H9 (cell line): Measurements from ENCODE around the gene SUPT6H. TPM values are rescaled to one million over a fixed set of nuclear protein-coding genes. Genes with fewer than 3 reads are reported as not detected.

Experiments
- DNase-seq: peaks from one replicate; pipeline ENCODE4 v3.0.0-alpha.2; 2017
- H2AFZ ChIP-seq: one replicate; pipeline ENCODE4 v1.6.1; 2013; ENCODE audit warnings: mild to moderate bottlenecking, low read length, control low read depth, moderate library complexity
- H2AK5ac ChIP-seq: 2 replicates; pipeline ENCODE4 v1.6.1; 2013; ENCODE audit warnings: low read length, control low read depth, mixed read lengths; ENCODE audit not compliant: insufficient read length
- H2BK120ac ChIP-seq: one replicate; pipeline ENCODE4 v1.6.1; 2013; ENCODE audit warnings: low read depth, mild to moderate bottlenecking, low read length, control low read depth, inconsistent platforms; ENCODE audit not compliant: poor library complexity, severe bottlenecking
- H2BK12ac ChIP-seq: 2 replicates; pipeline ENCODE4 v1.6.1; 2013; ENCODE audit warnings: low read length, control low read depth, mixed read lengths, low read depth; ENCODE audit not compliant: insufficient read length
- H2BK15ac ChIP-seq: 2 replicates; pipeline ENCODE4 v1.6.1; 2013; ENCODE audit warnings: low read depth, low read length, control low read depth
- H2BK20ac ChIP-seq: one replicate; pipeline ENCODE4 v1.6.1; 2013; ENCODE audit warnings: low read depth, mild to moderate bottlenecking, low read length, control low read depth, inconsistent platforms; ENCODE audit not compliant: poor library complexity, severe bottlenecking
- H2BK5ac ChIP-seq: 2 replicates; pipeline ENCODE4 v1.6.1; 2013; ENCODE audit warnings: low read length, control low read depth, mixed read lengths; ENCODE audit not compliant: insufficient read length
- H3K14ac ChIP-seq: 2 replicates; pipeline ENCODE4 v1.6.1; 2013; ENCODE audit warnings: low read length, control low read depth; ENCODE audit not compliant: insufficient read depth
- H3K18ac ChIP-seq: 2 replicates; pipeline ENCODE4 v1.6.1; 2013; ENCODE audit warnings: low read depth, mild to moderate bottlenecking, mixed read lengths, low read length, control low read depth; ENCODE audit not compliant: insufficient read length
- H3K23ac ChIP-seq: 2 replicates; pipeline ENCODE4 v1.6.1; 2013; ENCODE audit warnings: low read length, control low read depth, mixed read lengths, low read depth; ENCODE audit not compliant: insufficient read length
- H3K23me2 ChIP-seq: 2 replicates; pipeline ENCODE4 v1.6.1; 2013; ENCODE audit warnings: low read depth, mild to moderate bottlenecking, mixed read lengths, low read length, control low read depth; ENCODE audit not compliant: insufficient read length, poor library complexity, severe bottlenecking
- H3K27ac ChIP-seq: 2 replicates; pipeline ENCODE4 v1.5.1; 2013; ENCODE audit warnings: low read length, control low read depth, mixed read lengths, low read depth; ENCODE audit not compliant: insufficient read length
- H3K27me3 ChIP-seq: 2 replicates; pipeline ENCODE4 v1.6.1; 2013; ENCODE audit warnings: low read length, control low read depth, inconsistent platforms; ENCODE audit not compliant: insufficient read depth
- H3K4ac ChIP-seq: 2 replicates; pipeline ENCODE4 v1.6.1; 2013; ENCODE audit warnings: low read depth, mild to moderate bottlenecking, control low read depth, inconsistent platforms, low read length, moderate library complexity
- H3K4me1 ChIP-seq: 2 replicates; pipeline ENCODE4 v1.6.1; 2013; ENCODE audit warnings: low read length, control low read depth, inconsistent platforms; ENCODE audit not compliant: insufficient read depth
- H3K4me2 ChIP-seq: 2 replicates; pipeline ENCODE4 v1.6.1; 2013; ENCODE audit warnings: low read length, control low read depth, mixed read lengths; ENCODE audit not compliant: insufficient read length, insufficient read depth
- H3K56ac ChIP-seq: 2 replicates; pipeline ENCODE4 v1.6.1; 2013; ENCODE audit warnings: low read depth, mild to moderate bottlenecking, mixed read lengths, low read length, control low read depth; ENCODE audit not compliant: insufficient read length
- H3K79me1 ChIP-seq: 2 replicates; pipeline ENCODE4 v1.6.1; 2013; ENCODE audit warnings: low read depth, mild to moderate bottlenecking, moderate library complexity, low read length, control low read depth, inconsistent platforms; ENCODE audit not compliant: insufficient read depth, poor library complexity, severe bottlenecking
- H3K79me2 ChIP-seq: 2 replicates; pipeline ENCODE4 v1.6.1; 2013; ENCODE audit warnings: low read length, control low read depth, inconsistent platforms; ENCODE audit not compliant: insufficient read depth
- H3K9ac ChIP-seq: 2 replicates; pipeline ENCODE4 v1.6.1; 2013; ENCODE audit warnings: low read length, control low read depth, mixed read lengths; ENCODE audit not compliant: insufficient read length; ENCODE audit errors: extremely low read depth
- H3K9me3 ChIP-seq: one replicate; pipeline ENCODE4 v1.6.1; 2013; ENCODE audit warnings: low read depth, low read length, inconsistent platforms; ENCODE audit not compliant: control insufficient read depth
- H3T11ph ChIP-seq: one replicate; pipeline ENCODE4 v1.6.1; 2013; ENCODE audit warnings: mild to moderate bottlenecking, low read length, control low read depth, inconsistent platforms
- H4K20me1 ChIP-seq: one replicate; pipeline ENCODE4 v1.6.1; 2013; ENCODE audit not compliant: control insufficient read depth, insufficient read length, insufficient read depth
- H4K5ac ChIP-seq: 2 replicates; pipeline ENCODE4 v1.6.1; 2013; ENCODE audit warnings: low read depth, mild to moderate bottlenecking, mixed read lengths, low read length, control low read depth; ENCODE audit not compliant: insufficient read length
- H4K8ac ChIP-seq: replicated peaks from 2 replicates; pipeline ENCODE4 v1.6.1; 2013; ENCODE audit warnings: low read length, control low read depth, mixed read lengths, low read depth; ENCODE audit not compliant: insufficient read length
- H4K91ac ChIP-seq: 2 replicates; pipeline ENCODE4 v1.6.1; 2013; ENCODE audit warnings: low read depth, mild to moderate bottlenecking, moderate library complexity, mixed read lengths, low read length, control low read depth; ENCODE audit not compliant: insufficient read length
- H3K27ac Mint-ChIP-seq, 3 experiments: 2 replicates in 2 of 3; 3 replicates in 1 of 3; pipeline ENCODE4 v1.8.0; 2020 to 2021; ENCODE audit warnings: mixed read lengths in 3 of 3, mild to moderate bottlenecking in 1 of 3, moderate library complexity in 1 of 3
- H3K27me3 Mint-ChIP-seq: 2 replicates; pipeline ENCODE4 v1.8.0; 2021; ENCODE audit warnings: low read depth, mild to moderate bottlenecking, moderate library complexity, mixed read lengths
- H3K36me3 Mint-ChIP-seq, 3 experiments: 2 replicates in 2 of 3; 3 replicates in 1 of 3; pipeline ENCODE4 v1.8.0; 2020 to 2021; ENCODE audit warnings: low read depth in 3 of 3, mixed read lengths in 3 of 3; ENCODE audit not compliant: insufficient read depth in 1 of 3
- H3K4me1 Mint-ChIP-seq, 2 experiments: 2 replicates each; pipeline ENCODE4 v1.8.0; 2020; ENCODE audit warnings: mixed read lengths in 2 of 2
- H3K4me3 Mint-ChIP-seq, 2 experiments: 2 replicates in 1 of 2; 3 replicates in 1 of 2; pipeline ENCODE4 v1.8.0; 2020 to 2021; ENCODE audit warnings: mild to moderate bottlenecking in 2 of 2, mixed read lengths in 2 of 2, moderate library complexity in 1 of 2
- H3K9me3 Mint-ChIP-seq, 2 experiments: 2 replicates in 1 of 2; 3 replicates in 1 of 2; pipeline ENCODE4 v1.8.0; 2020; ENCODE audit warnings: mild to moderate bottlenecking in 2 of 2, mixed read lengths in 2 of 2, moderate library complexity in 1 of 2
- WGBS: extraction: QIAGEN DNeasy Blood & Tissue Kit; methylation state at CpG from one replicate; pipeline ENCODE4 v1.1.7; 2013; ENCODE audit warnings: missing lambda C conversion rate, low lambda C conversion rate, mixed read lengths; ENCODE audit not compliant: insufficient read length; ENCODE audit errors: extremely low coverage; 5-methylcytosine and 5-hydroxymethylcytosine counted together
- total RNA-seq: library from RNA; stranded (reverse); gene quantifications from 2 replicates; pipeline ENCODE4 v1.2.1, GENCODE V29; 2021
- TF ChIP-seq, protein P1 (sequence below): fragments of 200-600 bp; sonication (generic); conservative IDR thresholded peaks from 3 replicates; pipeline ENCODE4 v1.8.0; 2021; ENCODE audit warnings: antibody characterized with exemption, mild to moderate bottlenecking

SUPT6H gene
- total RNA-seq, 1 experiment from 2014 or later = 85.8 TPM

DNA sequence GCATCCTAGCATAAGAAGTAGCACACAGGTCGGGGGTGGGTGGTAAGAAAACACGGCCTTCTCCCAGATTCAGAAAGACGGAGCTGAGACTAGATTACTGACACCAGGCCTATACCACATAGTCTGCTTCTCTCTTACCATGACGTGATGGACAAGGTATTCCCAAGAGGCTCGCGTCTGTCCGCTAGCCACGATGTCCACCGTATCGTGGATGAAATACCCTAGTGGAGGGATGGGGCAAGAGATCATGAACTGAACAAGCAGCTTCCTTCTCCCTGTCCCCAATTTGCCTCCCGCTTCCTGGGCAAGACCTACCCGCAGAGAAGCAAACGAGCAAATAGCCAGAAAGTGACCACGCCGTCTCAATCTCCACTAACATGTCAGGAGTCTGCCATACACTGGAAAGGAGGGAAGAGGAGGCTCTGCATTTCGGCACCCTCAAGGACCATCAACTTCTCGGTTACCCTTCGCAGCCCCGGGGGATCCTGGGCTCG lies 63.2 kb downstream of the SUPT6H start:
- Histone ChIP-seq H2BK12ac (no peak overlapping the region), H4K91ac (no peak overlapping the region), H3K23me2 (peaks cover 24% of the 10 kb centered on the region), H3T11ph (no peak overlapping the region), H2BK15ac (no peak overlapping the region), H2BK5ac (no peak overlapping the region), H3K27me3 (no peaks in the 10 kb centered on the region), H3K4me2 (peak overlapping the region; percentile 79), H3K9me3 (no peaks in the 10 kb centered on the region), H3K79me2 (peaks cover 12% of the 10 kb centered on the region; the same call in 1 of the 2 replicates), H3K4me1 (0 out of 2 replicates have a peak, but pooled peaks cover 7% of the 10 kb centered on the region), H3K27ac (peak overlapping the region; percentile 29), H2AK5ac (no peak overlapping the region), H2BK120ac (no peak overlapping the region), H3K4ac (no peak overlapping the region), H3K79me1 (peaks cover 3% of the 10 kb centered on the region), H3K14ac (peak overlapping the region; percentile 23), H4K5ac (no peak overlapping the region), H3K56ac (no peak overlapping the region), H3K23ac (no peak overlapping the region), H2AFZ (no peak overlapping the region), H3K9ac (peak overlapping the region; percentile 92), H4K8ac (no peak overlapping the region), H3K18ac (peak overlapping the region; percentile 16), H4K20me1 (no peaks in the 10 kb centered on the region), H2BK20ac (no peak overlapping the region)
- Mint-ChIP-seq H3K9me3 (no peaks in the 10 kb centered on the region; a peak in 2 of 5 replicates), H3K27me3 (no peaks in the 10 kb centered on the region; the same call in 1 of the 2 replicates), H3K27ac (peak overlapping the region; percentile 95 to 100 (median 99)), H3K4me3 (peak overlapping the region; percentile 95 to 96), H3K4me1 (peaks cover 34 to 54% of the 10 kb centered on the region in 2 experiments), H3K36me3 (peaks cover 40 to 51% (median 44%) of the 10 kb centered on the region in 3 experiments)
- TF ChIP-seq, protein P1, sequence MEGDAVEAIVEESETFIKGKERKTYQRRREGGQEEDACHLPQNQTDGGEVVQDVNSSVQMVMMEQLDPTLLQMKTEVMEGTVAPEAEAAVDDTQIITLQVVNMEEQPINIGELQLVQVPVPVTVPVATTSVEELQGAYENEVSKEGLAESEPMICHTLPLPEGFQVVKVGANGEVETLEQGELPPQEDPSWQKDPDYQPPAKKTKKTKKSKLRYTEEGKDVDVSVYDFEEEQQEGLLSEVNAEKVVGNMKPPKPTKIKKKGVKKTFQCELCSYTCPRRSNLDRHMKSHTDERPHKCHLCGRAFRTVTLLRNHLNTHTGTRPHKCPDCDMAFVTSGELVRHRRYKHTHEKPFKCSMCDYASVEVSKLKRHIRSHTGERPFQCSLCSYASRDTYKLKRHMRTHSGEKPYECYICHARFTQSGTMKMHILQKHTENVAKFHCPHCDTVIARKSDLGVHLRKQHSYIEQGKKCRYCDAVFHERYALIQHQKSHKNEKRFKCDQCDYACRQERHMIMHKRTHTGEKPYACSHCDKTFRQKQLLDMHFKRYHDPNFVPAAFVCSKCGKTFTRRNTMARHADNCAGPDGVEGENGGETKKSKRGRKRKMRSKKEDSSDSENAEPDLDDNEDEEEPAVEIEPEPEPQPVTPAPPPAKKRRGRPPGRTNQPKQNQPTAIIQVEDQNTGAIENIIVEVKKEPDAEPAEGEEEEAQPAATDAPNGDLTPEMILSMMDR = peak; percentile 23; the same call in 2 of the 3 replicates
- WGBS = no CpG with 5 or more reads among the region's 20 CpGs
- DNase-seq = peak; percentile 68
